Dendritic cell treated with granulocyte-macrophage colony-stimulating factor and Interleukin-4, amounts not matched to agents 40 ng/mL and 50 ng/mL, for 4 days (primary cell): ENCODE results near the gene SPRR1A.

Experiments used
- H3K27ac Mint-ChIP-seq: one replicate; pipeline ENCODE4 v1.8.0; 2022; ENCODE audit warnings: mild to moderate bottlenecking, mixed read lengths
- H3K27me3 Mint-ChIP-seq: one replicate; pipeline ENCODE4 v1.8.0; 2022; ENCODE audit warnings: mild to moderate bottlenecking, mixed read lengths
- H3K36me3 Mint-ChIP-seq: one replicate; pipeline ENCODE4 v1.8.0; 2022; ENCODE audit warnings: low read depth, mixed read lengths
- H3K4me1 Mint-ChIP-seq: one replicate; pipeline ENCODE4 v1.8.0; 2022; ENCODE audit warnings: low read depth, mixed read lengths
- H3K4me3 Mint-ChIP-seq: one replicate; pipeline ENCODE4 v1.8.0; 2022; ENCODE audit warnings: mild to moderate bottlenecking, moderate library complexity, mixed read lengths
- H3K9me3 Mint-ChIP-seq: one replicate; pipeline ENCODE4 v1.8.0; 2022; ENCODE audit warnings: mixed read lengths
- intact Hi-C: fragments of 100-400 bp; cut with micrococcal nuclease; formaldehyde crosslinking; loops from one replicate; pipeline ENCODE4 v1.15.0; 2022

The SPRR1A gene

DNA sequence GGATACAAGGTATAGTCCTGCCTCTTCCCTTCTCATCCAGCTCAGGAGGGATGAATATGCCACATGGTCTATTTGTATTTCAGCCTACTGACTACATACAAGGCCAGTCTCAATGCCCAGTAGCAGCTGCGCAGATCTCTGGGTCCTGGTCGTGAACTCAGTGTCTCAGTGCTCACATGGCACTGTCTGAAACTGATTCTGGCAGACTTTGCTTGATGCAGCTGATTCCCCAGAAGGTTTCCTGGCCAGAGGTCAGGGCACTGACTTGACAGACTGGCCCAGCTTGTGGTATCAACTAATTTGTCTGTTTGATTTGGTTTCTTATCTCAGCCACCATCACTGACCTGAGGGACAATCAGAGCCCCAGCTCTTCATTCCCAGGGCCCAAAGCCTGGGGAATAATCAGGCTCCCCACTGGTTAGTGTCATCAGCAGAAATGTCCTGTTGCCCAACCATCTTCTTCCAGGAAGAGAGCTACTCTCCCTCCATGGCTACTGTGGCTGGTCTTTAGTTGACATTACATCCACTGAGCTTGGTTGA is 20.9 kb upstream of the SPRR1A start:
- no peak overlapping the region for H3K4me3 Mint-ChIP-seq
- H3K36me3 Mint-ChIP-seq: no peaks in the 10 kb centered on the region
- intact Hi-C loops: no loop called here

DNA sequence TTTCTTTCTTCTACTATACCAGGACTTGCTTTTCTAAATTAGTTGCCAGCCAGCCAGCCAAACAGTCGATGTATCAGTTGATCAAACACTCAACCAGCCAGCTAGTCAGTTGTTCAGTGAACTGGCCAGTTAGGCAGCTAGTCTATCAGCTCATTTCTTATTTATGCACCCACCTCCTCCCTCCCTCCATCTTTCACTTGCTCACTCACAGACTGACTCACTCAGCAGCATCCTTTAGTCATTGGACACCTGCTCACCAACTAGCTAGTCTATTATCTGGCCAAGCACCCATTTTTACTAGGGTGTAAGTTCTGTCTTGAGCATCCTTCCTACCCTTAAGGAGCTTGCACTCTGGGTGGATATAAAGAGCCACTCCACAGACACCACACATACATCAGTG is 19.3 kb upstream of the SPRR1A start:
- Mint-ChIP-seq H3K4me3 (no peak overlapping the region), H3K36me3 (no peaks in the 10 kb centered on the region), H3K4me1 (no peaks in the 10 kb centered on the region), H3K9me3 (no peaks in the 10 kb centered on the region), H3K27me3 (peaks cover 5% of the 10 kb centered on the region), H3K27ac (no peak overlapping the region)
- intact Hi-C loops: no loop called here

More for the DNA sequence above, 20.9 kb upstream of the SPRR1A start:
- no peak overlapping the region for H3K27ac Mint-ChIP-seq
- no peaks in the 10 kb centered on the region for H3K4me1 Mint-ChIP-seq
- peaks cover 5% of the 10 kb centered on the region for H3K27me3 Mint-ChIP-seq
- no peaks in the 10 kb centered on the region for H3K9me3 Mint-ChIP-seq

DNA sequence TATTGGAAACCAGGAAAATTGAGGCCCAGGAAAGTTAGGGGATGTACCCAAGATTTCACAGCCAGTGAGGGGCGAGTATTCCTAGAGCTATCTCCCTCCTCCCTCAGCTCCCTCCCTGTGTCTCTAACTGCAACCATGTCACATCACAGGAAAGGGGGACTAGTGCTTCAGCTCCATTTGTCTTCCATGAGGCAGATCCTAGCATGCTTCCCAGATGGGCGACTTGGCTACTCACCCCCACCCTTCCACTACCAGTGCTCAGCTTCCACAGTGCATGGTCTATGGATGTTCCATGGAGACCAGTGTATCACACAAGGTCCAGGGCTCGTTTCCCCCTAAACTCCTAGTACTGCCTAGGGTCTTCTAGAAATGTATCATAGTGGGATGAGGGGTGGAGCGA is 18.0 kb upstream of the SPRR1A start:
- no peak overlapping the region for H3K4me3 Mint-ChIP-seq
- no peaks in the 10 kb centered on the region for H3K36me3 Mint-ChIP-seq
- no peaks in the 10 kb centered on the region for H3K9me3 Mint-ChIP-seq
- H3K27me3 Mint-ChIP-seq: peaks cover 5% of the 10 kb centered on the region
- H3K4me1 Mint-ChIP-seq: no peaks in the 10 kb centered on the region
- intact Hi-C loops: no loop called here
- H3K27ac Mint-ChIP-seq: no peak overlapping the region

DNA sequence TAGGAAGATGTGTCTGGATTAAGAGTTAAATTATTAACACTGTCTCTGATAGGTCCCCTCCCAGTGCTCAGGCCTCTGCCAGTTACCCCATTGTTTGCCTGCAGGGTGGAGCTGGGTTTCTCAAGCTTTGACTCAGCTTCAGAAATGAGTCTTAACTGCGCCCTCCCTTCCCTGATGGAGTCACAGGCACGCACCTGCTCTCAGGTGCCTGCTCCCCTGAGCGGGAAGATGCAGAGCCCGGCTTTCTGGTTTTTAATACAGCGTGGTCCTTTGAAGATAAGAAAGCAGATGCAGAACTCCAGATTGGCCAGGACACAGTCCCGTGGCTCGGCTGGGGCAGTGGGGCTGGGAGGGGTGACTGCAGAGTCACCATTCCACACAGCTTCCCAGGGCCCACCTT is 16.7 kb upstream of the SPRR1A start:
- Mint-ChIP-seq H3K36me3 (no peaks in the 10 kb centered on the region), H3K27me3 (peaks cover 5% of the 10 kb centered on the region), H3K4me1 (no peaks in the 10 kb centered on the region), H3K9me3 (no peaks in the 10 kb centered on the region), H3K4me3 (no peak overlapping the region), H3K27ac (no peak overlapping the region)
- intact Hi-C loops: no loop called here

DNA sequence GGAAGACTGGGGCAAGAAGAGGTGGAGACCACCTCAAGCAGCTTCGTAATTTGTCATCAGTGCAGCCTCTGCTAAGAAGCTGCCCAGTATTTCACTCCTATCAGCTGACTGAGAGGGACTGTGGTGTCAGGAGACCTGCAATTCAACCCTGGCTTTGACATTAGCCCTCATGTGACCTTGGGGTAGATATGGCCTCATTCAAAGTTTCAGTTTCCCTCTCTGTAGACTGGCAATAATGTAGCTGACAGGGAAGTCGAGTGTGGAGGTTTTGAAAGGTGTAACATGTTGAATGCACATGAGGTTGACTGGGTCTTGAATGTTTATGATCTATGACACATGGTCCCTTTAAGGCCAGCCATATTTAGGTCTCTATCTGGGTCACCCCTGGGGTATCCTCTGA is 15.6 kb upstream of the SPRR1A start:
- Mint-ChIP-seq H3K27me3 (peaks cover 5% of the 10 kb centered on the region), H3K27ac (no peak overlapping the region), H3K36me3 (no peaks in the 10 kb centered on the region), H3K4me3 (no peak overlapping the region), H3K4me1 (no peaks in the 10 kb centered on the region), H3K9me3 (no peaks in the 10 kb centered on the region)
- intact Hi-C loops: no loop called here

DNA sequence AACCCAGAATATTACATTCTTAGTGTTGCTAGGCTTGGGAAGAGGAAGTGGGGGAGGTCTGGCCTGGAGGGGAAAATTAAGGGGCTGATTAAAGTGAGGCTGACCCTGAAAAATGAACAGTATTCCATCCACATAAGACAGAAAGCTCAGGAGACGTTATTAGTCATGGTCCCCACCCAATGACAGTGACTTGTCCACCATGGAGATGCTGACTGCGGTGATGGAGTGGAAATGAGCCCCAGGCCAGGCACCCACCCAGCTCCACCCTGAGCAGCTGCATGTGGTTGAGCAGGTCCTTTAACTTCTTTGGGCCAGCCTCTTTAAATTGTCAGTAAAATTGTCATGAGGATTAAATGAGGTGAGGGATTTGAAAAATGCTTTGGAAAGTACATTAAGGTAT is 14.8 kb upstream of the SPRR1A start:
- intact Hi-C loops: no loop called here
- Mint-ChIP-seq H3K27ac (no peak overlapping the region), H3K4me3 (no peak overlapping the region), H3K27me3 (peaks cover 4% of the 10 kb centered on the region), H3K4me1 (no peaks in the 10 kb centered on the region), H3K9me3 (no peaks in the 10 kb centered on the region), H3K36me3 (no peaks in the 10 kb centered on the region)

DNA sequence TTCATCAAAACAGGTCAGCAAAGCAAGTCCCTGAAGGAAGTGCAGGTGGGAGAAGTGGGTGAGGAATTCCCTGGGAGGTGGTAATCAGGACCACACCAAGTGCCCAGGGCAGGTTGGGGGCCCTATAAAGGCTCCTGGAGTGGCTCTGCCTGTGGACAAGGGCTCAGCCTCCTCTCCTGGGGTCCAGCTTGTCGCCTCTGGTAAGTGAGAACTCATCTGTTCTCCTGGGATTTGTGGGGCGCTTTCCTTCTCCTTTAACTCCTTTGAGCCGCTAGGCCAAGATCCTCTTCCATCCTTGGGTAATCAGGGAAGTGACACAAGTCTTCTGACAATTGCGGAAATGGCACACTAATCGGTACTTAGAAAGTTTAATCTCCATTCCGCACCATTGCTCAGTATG is 13.4 kb upstream of the SPRR1A start, which contains the start of gene SPRR4:
Gene SPRR4, plus strand, starts transcription at position 154 of the 400 bp plus-strand sequence. CDS start 1,243 bp downstream, outside the sequence.
- Mint-ChIP-seq H3K27ac (no peak within 1 kb of the TSS), H3K4me3 (no peak within 1 kb of the TSS), H3K9me3 (no peaks in the 10 kb centered on the region), H3K27me3 (peaks cover 4% of the 10 kb centered on the region), H3K36me3 (no peaks in the 10 kb centered on the region), H3K4me1 (no peaks in the 10 kb centered on the region)
- intact Hi-C loops: no loop called here

DNA sequence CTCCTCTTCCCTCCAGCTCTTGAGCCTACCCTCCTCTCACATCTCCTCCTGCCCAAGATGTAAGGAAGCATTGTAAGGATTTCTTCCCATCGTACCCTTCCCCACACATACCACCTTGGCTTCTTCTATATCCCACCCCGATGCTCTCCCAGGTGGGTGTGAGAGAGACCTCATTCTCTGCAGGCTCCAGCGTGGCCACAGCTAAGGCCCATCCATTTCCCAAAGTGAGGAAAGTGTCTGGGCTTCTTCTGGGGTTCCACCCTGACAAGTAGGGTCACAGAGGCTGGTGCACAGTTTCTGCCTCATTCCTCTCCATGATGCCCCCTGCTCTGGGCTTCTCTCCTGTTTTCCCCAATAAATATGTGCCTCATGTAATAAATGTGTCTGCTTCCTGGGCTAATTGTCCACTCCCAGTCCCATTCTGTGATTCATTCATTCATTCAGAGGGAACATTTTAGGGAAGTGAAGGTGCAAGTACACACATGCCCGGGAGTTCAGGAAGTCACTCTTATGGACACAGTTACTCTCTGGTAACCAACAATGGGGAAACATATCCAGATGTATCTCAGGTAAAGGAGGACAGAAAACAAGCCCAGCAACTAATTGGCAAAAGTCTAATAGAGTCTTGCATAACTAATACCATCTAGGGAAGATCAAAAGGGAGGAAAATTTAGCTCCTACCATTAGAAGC is 11.5 kb upstream of the SPRR1A start:
- Mint-ChIP-seq H3K36me3 (no peaks in the 10 kb centered on the region), H3K9me3 (no peaks in the 10 kb centered on the region), H3K4me3 (no peak overlapping the region), H3K4me1 (no peaks in the 10 kb centered on the region), H3K27me3 (peaks cover 3% of the 10 kb centered on the region), H3K27ac (no peak overlapping the region)
- intact Hi-C loops: no loop called here

DNA sequence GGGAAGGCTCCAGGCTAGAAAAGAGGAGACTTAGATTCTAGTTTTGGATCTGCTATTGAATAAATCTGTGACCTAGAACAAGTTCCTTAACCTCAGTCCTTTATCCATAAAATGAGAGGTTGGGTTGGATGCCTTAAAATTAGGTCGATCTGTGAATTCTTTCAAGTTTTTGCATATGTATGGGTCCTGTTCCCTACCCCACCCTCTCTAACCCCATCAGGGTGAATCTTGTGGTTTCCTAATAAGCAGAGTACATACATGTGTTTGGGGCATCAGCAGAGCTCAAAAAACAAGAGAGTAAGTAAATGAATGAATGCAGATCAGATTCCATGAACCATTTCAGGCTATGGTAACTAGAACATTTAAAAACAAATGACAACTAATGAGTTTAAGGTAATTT is 7.2 kb upstream of the SPRR1A start:
- H3K36me3 Mint-ChIP-seq: no peaks in the 10 kb centered on the region
- no peaks in the 10 kb centered on the region for H3K4me1 Mint-ChIP-seq
- no peak overlapping the region for H3K27ac Mint-ChIP-seq
- H3K4me3 Mint-ChIP-seq: no peak overlapping the region
- H3K9me3 Mint-ChIP-seq: no peaks in the 10 kb centered on the region
- H3K27me3 Mint-ChIP-seq: peaks cover 3% of the 10 kb centered on the region
- intact Hi-C loops: no loop called here

DNA sequence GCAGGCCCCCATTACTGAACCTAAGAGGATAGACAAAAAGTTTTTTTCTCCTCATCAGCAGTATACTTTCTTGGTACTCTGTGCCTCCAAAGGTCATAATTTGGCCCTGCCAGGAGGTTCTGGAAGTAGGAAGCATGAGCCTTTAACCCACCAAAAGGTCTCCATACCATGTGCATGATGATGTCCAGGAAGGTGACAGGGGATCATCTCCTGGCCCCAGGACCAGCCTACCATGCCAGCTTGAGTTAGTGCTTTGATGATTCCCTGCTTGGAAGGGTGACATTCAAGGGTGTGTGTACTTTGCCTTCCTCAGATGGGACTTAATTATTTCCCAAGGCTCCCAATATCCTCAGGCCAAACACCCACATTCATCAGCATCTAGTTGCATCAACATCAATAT is 6.3 kb upstream of the SPRR1A start:
- H3K9me3 Mint-ChIP-seq: no peaks in the 10 kb centered on the region
- H3K4me3 Mint-ChIP-seq: no peak overlapping the region
- H3K27ac Mint-ChIP-seq: no peak overlapping the region
- no peaks in the 10 kb centered on the region for H3K4me1 Mint-ChIP-seq
- H3K27me3 Mint-ChIP-seq: peaks cover 3% of the 10 kb centered on the region
- no peaks in the 10 kb centered on the region for H3K36me3 Mint-ChIP-seq
- intact Hi-C loops: no loop called here

DNA sequence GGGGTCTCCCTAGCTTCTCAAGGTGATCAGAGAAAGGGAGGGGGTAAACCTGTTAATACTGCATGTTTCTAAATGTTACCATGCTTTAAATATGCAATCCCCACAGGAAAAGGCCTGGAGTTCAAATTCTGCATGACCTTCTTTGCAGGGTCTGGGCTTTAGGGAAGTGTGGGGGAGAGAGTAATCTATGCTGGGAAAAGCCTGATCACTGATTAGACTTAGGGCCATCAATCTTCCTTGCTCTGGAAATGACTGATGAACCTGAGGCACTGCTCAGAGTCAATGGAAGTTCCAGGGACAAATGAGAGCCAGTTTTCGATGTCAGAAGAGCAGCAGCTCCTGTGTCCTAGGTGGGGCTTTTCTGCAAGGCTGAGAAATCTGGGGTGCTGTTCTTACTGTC is 3.2 kb upstream of the SPRR1A start:
- Mint-ChIP-seq H3K9me3 (no peaks in the 10 kb centered on the region), H3K4me3 (no peak overlapping the region), H3K4me1 (no peaks in the 10 kb centered on the region), H3K36me3 (no peaks in the 10 kb centered on the region), H3K27ac (no peak overlapping the region), H3K27me3 (peaks cover 4% of the 10 kb centered on the region)
- intact Hi-C loops: no loop called here

DNA sequence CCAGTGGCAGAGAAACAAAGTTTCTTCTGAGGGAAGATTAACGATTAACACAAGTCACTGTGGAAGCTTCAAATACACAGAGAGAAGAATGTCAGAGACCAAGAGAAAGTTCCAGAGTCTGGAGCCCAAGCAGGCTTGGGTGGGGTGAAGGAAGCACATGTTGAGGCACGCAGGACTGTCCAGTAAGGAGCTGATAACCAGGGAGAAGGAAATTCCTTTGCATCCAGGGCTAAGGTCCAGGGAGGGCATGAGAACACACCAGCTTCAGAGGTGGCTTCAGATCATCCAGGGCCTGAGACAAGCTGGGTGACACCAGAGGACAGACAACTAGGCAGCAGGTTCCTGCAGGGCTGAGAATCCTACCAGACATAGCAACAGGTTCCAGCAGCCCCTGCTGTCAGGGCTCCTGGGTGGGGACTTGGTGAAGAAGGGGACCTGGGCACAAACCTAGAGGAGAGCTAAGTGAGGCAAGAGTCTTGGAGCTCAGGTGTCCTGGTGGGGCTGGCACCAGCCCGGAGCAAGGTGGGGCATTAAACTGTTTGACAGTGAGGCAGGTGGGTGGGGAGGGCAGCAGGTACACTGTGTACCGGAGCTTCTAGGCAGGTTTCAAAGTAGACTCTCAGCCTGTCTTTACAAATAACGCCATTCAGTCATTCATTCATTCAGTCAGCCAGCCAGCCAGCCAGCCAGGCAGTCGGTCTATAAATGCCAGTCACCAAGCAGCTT is 2.6 kb upstream of the SPRR1A start:
- intact Hi-C loops: no loop called here
- no peaks in the 10 kb centered on the region for H3K4me1 Mint-ChIP-seq
- H3K4me3 Mint-ChIP-seq: no peak overlapping the region
- H3K9me3 Mint-ChIP-seq: no peaks in the 10 kb centered on the region
- H3K27me3 Mint-ChIP-seq: peaks cover 2% of the 10 kb centered on the region
- H3K27ac Mint-ChIP-seq: no peak overlapping the region
- H3K36me3 Mint-ChIP-seq: no peaks in the 10 kb centered on the region

DNA sequence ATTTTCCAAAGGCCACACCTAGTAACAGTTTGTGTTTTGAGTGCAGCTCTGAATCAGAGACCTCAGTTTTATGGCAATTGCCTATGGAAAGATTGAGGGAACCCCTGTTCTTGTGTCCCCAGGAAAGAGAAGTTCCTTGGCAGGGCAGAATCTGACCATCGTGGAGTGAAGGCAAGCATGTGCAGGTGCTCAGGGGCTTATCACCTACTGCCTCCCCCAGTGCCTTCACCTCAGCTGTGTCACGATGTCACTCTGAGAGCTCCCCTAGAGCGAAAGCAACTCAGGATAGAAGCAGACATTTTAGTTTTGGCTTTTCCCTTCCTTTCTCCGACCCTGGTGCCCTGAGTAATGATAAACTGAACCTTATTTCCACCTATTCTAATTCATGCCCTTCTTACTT is 1.8 kb upstream of the SPRR1A start:
- peaks cover 4% of the 10 kb centered on the region for H3K27me3 Mint-ChIP-seq
- H3K36me3 Mint-ChIP-seq: no peaks in the 10 kb centered on the region
- H3K9me3 Mint-ChIP-seq: no peaks in the 10 kb centered on the region
- no peaks in the 10 kb centered on the region for H3K4me1 Mint-ChIP-seq
- no peak overlapping the region for H3K27ac Mint-ChIP-seq
- H3K4me3 Mint-ChIP-seq: no peak overlapping the region
- intact Hi-C loops: no loop called here

DNA sequence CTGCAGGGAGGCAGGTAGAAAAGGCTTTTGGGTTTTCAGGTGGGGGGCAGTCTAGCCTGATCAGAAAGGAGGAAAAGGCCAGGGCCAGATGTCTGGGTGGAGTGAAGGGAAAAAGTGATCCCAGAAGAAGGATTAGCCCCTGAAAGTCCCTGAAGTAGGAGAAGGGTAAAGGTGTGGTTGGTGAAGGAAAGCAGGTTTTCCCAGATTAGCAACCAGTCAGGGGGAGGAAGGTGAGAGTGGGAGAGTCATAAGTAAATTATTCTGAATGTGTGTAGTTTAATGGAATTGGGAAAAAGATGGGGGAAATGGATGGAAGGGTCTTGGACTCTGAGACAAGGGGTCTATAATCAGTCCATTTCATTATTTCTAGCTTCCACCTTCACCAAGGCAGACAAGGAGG is 647 bp upstream of the SPRR1A start:
- Mint-ChIP-seq H3K4me1 (no peaks in the 10 kb centered on the region), H3K4me3 (no peak overlapping the region), H3K27me3 (peaks cover 4% of the 10 kb centered on the region), H3K9me3 (no peaks in the 10 kb centered on the region), H3K36me3 (no peaks in the 10 kb centered on the region), H3K27ac (no peak overlapping the region)
- intact Hi-C loops: no loop called here
